Nephron progenitor cell (in vitro differentiated cells): ENCODE data around the gene DDX10.

Experiments used
- DNase-seq: peaks from one replicate; pipeline ENCODE4 v3.0.0; 2021
- H3K27ac Mint-ChIP-seq: 2 replicates; pipeline ENCODE4 v1.8.0; 2021; ENCODE audit warnings: mild to moderate bottlenecking, moderate library complexity, mixed read lengths
- H3K27me3 Mint-ChIP-seq: 2 replicates; pipeline ENCODE4 v1.8.0; 2021; ENCODE audit warnings: mild to moderate bottlenecking, low read depth, mixed read lengths; ENCODE audit not compliant: poor library complexity
- H3K36me3 Mint-ChIP-seq: 2 replicates; pipeline ENCODE4 v1.8.0; 2021; ENCODE audit warnings: low read depth, mixed read lengths
- H3K4me1 Mint-ChIP-seq: 2 replicates; pipeline ENCODE4 v1.8.0; 2021; ENCODE audit warnings: mixed read lengths
- H3K4me3 Mint-ChIP-seq: 2 replicates; pipeline ENCODE4 v1.8.0; 2021; ENCODE audit warnings: mild to moderate bottlenecking, moderate library complexity, mixed read lengths
- H3K9me3 Mint-ChIP-seq: 2 replicates; pipeline ENCODE4 v1.8.0; 2021; ENCODE audit warnings: mild to moderate bottlenecking, moderate library complexity, mixed read lengths
- TF ChIP-seq, protein P1 (sequence below): fragments of 200-600 bp; sonication (generic); IDR thresholded peaks from 2 replicates; pipeline ENCODE4 v1.5.0; 2021; ENCODE audit warnings: antibody characterized with exemption

Gene DDX10

DNA sequence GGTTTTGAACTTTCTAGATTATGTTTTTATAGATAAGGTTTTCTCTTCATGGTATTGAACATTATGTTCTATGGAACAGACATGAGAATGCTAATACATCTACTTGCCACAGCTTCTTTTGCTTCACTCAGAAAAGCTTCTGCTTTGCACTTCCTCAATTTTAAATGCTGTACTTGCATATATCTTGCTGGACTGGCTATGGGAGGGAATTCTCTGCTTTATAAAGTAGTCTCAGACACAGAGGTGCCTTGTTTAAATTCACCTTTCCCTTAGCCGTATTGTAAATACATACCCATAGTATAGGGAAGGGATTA is 173.9 kb downstream of the DDX10 start:
- no peak overlapping the region for H3K4me3 Mint-ChIP-seq
- no peaks in the 10 kb centered on the region for H3K27me3 Mint-ChIP-seq
- no peak for DNase-seq
- peaks cover 32% of the 10 kb centered on the region for H3K36me3 Mint-ChIP-seq
- peaks cover 7% of the 10 kb centered on the region for H3K4me1 Mint-ChIP-seq
- H3K27ac Mint-ChIP-seq = no peak overlapping the region
- TF ChIP-seq, protein P1, sequence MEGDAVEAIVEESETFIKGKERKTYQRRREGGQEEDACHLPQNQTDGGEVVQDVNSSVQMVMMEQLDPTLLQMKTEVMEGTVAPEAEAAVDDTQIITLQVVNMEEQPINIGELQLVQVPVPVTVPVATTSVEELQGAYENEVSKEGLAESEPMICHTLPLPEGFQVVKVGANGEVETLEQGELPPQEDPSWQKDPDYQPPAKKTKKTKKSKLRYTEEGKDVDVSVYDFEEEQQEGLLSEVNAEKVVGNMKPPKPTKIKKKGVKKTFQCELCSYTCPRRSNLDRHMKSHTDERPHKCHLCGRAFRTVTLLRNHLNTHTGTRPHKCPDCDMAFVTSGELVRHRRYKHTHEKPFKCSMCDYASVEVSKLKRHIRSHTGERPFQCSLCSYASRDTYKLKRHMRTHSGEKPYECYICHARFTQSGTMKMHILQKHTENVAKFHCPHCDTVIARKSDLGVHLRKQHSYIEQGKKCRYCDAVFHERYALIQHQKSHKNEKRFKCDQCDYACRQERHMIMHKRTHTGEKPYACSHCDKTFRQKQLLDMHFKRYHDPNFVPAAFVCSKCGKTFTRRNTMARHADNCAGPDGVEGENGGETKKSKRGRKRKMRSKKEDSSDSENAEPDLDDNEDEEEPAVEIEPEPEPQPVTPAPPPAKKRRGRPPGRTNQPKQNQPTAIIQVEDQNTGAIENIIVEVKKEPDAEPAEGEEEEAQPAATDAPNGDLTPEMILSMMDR = no peak
- no peaks in the 10 kb centered on the region for H3K9me3 Mint-ChIP-seq

DNA sequence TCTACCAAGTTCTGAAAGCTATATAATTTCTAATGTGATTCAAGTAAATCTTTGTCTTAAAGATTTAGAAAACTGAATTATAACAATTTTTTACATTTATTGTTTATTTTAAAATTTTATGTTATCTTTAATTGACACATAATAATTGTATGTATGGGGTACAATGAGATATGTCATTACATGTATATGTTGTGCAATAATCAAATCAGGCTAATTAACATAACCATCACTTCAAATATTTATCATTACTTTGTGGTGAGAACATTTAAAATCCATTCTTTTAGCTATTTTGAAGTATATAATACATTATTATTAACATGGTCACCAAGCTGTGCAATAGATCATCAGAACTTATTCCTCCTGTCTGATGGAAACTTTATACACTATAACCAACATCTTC is 181.1 kb downstream of the DDX10 start:
- DNase-seq = no peak
- H3K4me1 Mint-ChIP-seq = no peaks in the 10 kb centered on the region
- H3K36me3 Mint-ChIP-seq = peaks cover 22% of the 10 kb centered on the region
- TF ChIP-seq, protein P1 = no peak
- no peak overlapping the region for H3K27ac Mint-ChIP-seq
- H3K27me3 Mint-ChIP-seq = no peaks in the 10 kb centered on the region
- no peaks in the 10 kb centered on the region for H3K9me3 Mint-ChIP-seq
- H3K4me3 Mint-ChIP-seq = no peak overlapping the region

DNA sequence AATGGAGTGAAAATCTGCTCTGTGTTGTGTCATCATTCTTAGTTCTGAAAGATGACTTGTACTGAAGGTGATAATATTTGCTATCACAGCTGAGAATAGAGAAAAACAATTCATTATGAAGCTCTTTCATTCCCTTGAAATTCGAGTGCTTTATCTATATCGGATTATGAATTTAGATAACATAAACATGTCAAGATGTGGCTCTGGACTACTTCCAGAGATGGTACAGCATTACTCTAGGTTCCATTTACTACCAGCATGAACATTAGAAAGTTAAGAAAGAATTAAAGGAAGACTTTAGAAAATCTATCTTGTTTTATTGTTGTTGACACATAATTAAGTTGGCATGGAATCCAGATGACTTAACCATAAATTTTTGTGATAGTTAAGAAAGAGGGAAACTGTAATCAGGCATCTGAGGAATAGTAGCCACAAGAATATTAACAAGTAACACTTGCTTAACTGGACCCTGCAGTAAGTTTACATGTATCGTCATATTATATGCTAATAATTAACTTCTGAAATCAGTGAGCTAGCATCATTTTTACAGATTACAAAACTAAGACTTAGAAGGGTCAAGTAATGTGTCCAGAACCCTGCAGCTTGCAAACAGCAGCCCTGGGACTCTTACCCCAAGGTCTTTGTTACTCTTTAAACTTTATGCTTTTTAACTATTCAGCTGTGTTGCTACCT is 182.6 kb downstream of the DDX10 start:
- DNase-seq = no peak
- H3K27me3 Mint-ChIP-seq = no peaks in the 10 kb centered on the region
- H3K4me1 Mint-ChIP-seq = no peaks in the 10 kb centered on the region
- H3K4me3 Mint-ChIP-seq = no peak overlapping the region
- no peaks in the 10 kb centered on the region for H3K9me3 Mint-ChIP-seq
- TF ChIP-seq, protein P1 = no peak
- no peak overlapping the region for H3K27ac Mint-ChIP-seq
- H3K36me3 Mint-ChIP-seq = peaks cover 16% of the 10 kb centered on the region

DNA sequence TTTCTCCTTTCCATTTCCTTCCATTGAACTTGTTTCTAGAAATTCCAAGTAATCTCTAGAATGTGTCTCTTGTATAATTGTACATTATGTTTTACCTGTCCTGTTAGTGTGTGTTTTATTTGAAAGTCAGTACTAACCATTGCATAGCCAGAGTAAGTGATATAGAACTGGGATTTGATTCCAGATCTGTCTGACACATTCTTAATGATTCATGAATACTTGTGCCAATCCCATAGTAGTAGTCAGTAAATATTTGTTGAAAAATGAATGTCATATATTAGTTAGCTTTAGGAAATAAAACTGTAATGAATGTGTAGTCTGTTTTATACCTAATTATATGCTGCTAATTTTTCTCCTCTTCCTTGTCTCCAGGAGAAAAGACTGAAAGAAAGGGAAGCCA is 186.9 kb downstream of the DDX10 start:
- Mint-ChIP-seq H3K36me3 (no peaks in the 10 kb centered on the region), H3K9me3 (no peaks in the 10 kb centered on the region), H3K4me3 (no peak overlapping the region), H3K4me1 (peaks cover 11% of the 10 kb centered on the region), H3K27me3 (no peaks in the 10 kb centered on the region), H3K27ac (no peak overlapping the region)
- DNase-seq = no peak
- TF ChIP-seq, protein P1 = no peak

DNA sequence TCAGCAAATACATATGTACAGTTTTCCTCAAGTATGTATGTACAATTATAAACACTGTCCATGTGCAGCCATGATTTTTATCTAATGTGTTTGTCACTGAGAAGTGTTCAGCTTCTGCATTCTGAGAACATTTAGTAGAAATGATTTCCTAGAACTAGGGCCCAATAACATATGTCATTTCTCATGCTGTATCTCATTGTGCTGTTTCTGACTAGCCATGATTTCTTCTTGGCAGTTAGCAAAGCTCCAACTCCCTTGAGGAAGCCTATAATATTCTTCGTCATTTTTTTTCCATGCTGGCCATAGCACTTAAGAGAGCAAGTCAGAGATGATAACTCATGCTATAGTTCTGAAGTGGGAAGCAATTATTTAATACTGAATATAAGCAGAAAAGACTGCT is 187.8 kb downstream of the DDX10 start:
- Mint-ChIP-seq H3K36me3 (no peaks in the 10 kb centered on the region), H3K27ac (no peak overlapping the region), H3K4me3 (no peak overlapping the region), H3K9me3 (no peaks in the 10 kb centered on the region), H3K4me1 (peaks cover 16% of the 10 kb centered on the region), H3K27me3 (no peaks in the 10 kb centered on the region)
- TF ChIP-seq, protein P1 = no peak
- DNase-seq = no peak

DNA sequence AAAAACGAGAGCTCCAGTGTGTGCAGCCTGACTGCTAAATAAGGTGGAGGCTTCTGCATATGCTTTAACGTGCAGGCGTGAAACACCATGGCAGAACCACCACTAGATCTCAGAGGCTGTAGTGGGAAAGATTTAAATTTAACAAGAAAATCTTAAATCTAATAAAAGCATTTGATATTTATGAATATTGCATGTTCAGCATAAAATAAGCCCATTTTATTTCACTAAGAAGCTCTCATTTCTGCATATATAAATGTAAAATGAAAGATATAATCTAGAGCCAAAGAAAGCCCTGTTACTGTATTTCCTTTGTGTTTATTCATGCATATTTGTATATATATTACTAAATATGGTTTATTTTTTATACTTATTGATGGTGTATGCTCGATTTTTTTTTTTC is 188.3 kb downstream of the DDX10 start:
- TF ChIP-seq, protein P1 = no peak
- H3K36me3 Mint-ChIP-seq = no peaks in the 10 kb centered on the region
- peaks cover 16% of the 10 kb centered on the region for H3K4me1 Mint-ChIP-seq
- DNase-seq = no peak
- no peak overlapping the region for H3K4me3 Mint-ChIP-seq
- no peaks in the 10 kb centered on the region for H3K27me3 Mint-ChIP-seq
- H3K9me3 Mint-ChIP-seq = no peaks in the 10 kb centered on the region
- no peak overlapping the region for H3K27ac Mint-ChIP-seq
